Activated T-cell treated with anti-CD3 and anti-CD28 coated beads, Interleukin-2, amount 50 U/mL, for 4 hours (primary cell): Measurements from ENCODE around the gene ARHGAP24. TPM values are rescaled to one million over a fixed set of nuclear protein-coding genes. Genes with fewer than 3 reads are reported as not detected.
"Not testable (repeated sequence)": the region's sequence is repeated elsewhere in the genome, so short reads cannot be mapped to it uniquely, and the experiment has no call there.

ENCODE experiments used
- ATAC-seq, 2 donors: fragments of 200-7000 bp; cut with Tn5 transposase; one replicate each; pipeline ENCODE4 v1.10.0; 2021
- DNase-seq: peaks from one replicate; pipeline ENCODE4 v3.0.0-alpha.2; 2020
- H3K27me3 Mint-ChIP-seq: one replicate; pipeline ENCODE4 v1.8.0; 2021; ENCODE audit warnings: low read depth, mixed read lengths
- H3K36me3 Mint-ChIP-seq: one replicate; pipeline ENCODE4 v1.8.0; 2022; ENCODE audit warnings: mixed read lengths; ENCODE audit not compliant: insufficient read depth
- H3K4me1 Mint-ChIP-seq: one replicate; pipeline ENCODE4 v1.8.0; 2021; ENCODE audit warnings: low read depth, mixed read lengths
- H3K4me3 Mint-ChIP-seq: one replicate; pipeline ENCODE4 v1.8.0; 2021; ENCODE audit warnings: mild to moderate bottlenecking, moderate library complexity, mixed read lengths
- H3K9me3 Mint-ChIP-seq: one replicate; pipeline ENCODE4 v1.8.0; 2021; ENCODE audit warnings: mixed read lengths
- total RNA-seq, 3 donors: library from RNA; stranded (reverse); gene quantifications; one replicate each; pipeline ENCODE4 v1.2.1, GENCODE V29; 2021

The ARHGAP24 gene
- total RNA-seq, 3 donors from 2014 or later: 0.29 to 1.5 (median 0.46) TPM

- ATAC-seq: no peak
- Mint-ChIP-seq H3K4me1 (no peaks in the 10 kb centered on the region), H3K4me3 (no peak overlapping the region), H3K27me3 (no peaks in the 10 kb centered on the region), H3K9me3 (peaks cover 6% of the 10 kb centered on the region), H3K36me3 (no peaks in the 10 kb centered on the region)
- DNase-seq: no peak
These were observed 361.9 kb downstream of the ARHGAP24 start for GRCh38 chr4:85836588-85837438.

DNA sequence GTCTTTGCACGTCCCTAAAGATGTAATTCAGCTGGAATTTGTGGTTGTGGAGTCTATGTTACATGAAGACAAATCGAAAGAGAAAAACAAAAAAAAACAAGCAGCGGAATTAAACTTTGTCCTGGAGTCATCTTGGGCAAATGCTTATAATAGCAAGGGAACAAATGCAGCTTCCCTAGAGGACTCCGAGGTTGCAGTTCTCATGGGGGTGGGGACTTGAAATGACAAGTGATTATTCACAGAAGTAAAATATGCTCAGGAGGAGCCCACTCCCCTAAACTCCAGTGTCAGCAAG is 362.4 kb downstream of the ARHGAP24 start:
- ATAC-seq: no peak
- H3K4me3 Mint-ChIP-seq: no peak overlapping the region
- H3K27me3 Mint-ChIP-seq: no peaks in the 10 kb centered on the region
- H3K4me1 Mint-ChIP-seq: no peaks in the 10 kb centered on the region
- H3K36me3 Mint-ChIP-seq: no peaks in the 10 kb centered on the region
- DNase-seq: no peak
- peaks cover under 1% of the 10 kb centered on the region for H3K9me3 Mint-ChIP-seq

- not testable (repeated sequence) for ATAC-seq, DNase-seq, H3K4me3 Mint-ChIP-seq, H3K27me3 Mint-ChIP-seq, H3K36me3 Mint-ChIP-seq, H3K4me1 Mint-ChIP-seq, H3K9me3 Mint-ChIP-seq
These were observed 365.1 kb downstream of the ARHGAP24 start for GRCh38 chr4:85839981-85840451.

GRCh38 chr4:85842540-85842939 is 367.6 kb downstream of the ARHGAP24 start:
- Mint-ChIP-seq H3K36me3 (no peaks in the 10 kb centered on the region), H3K27me3 (no peaks in the 10 kb centered on the region), H3K4me1 (no peaks in the 10 kb centered on the region), H3K9me3 (peaks cover 3% of the 10 kb centered on the region), H3K4me3 (no peak overlapping the region)
- ATAC-seq: no peak
- no peak for DNase-seq

- not testable (repeated sequence) for ATAC-seq, H3K36me3 Mint-ChIP-seq, H3K4me3 Mint-ChIP-seq, H3K4me1 Mint-ChIP-seq, H3K9me3 Mint-ChIP-seq, DNase-seq, H3K27me3 Mint-ChIP-seq
These were observed 378.8 kb downstream of the ARHGAP24 start for GRCh38 chr4:85853740-85854139.

- no peaks in the 10 kb centered on the region for H3K27me3 Mint-ChIP-seq
- no peaks in the 10 kb centered on the region for H3K36me3 Mint-ChIP-seq
- no peak overlapping the region for H3K4me3 Mint-ChIP-seq
- ATAC-seq (no peak), DNase-seq (no peak)
- peaks cover 8% of the 10 kb centered on the region for H3K9me3 Mint-ChIP-seq
- H3K4me1 Mint-ChIP-seq: no peaks in the 10 kb centered on the region
These were observed 379.6 kb downstream of the ARHGAP24 start for GRCh38 chr4:85854546-85854945.

DNA sequence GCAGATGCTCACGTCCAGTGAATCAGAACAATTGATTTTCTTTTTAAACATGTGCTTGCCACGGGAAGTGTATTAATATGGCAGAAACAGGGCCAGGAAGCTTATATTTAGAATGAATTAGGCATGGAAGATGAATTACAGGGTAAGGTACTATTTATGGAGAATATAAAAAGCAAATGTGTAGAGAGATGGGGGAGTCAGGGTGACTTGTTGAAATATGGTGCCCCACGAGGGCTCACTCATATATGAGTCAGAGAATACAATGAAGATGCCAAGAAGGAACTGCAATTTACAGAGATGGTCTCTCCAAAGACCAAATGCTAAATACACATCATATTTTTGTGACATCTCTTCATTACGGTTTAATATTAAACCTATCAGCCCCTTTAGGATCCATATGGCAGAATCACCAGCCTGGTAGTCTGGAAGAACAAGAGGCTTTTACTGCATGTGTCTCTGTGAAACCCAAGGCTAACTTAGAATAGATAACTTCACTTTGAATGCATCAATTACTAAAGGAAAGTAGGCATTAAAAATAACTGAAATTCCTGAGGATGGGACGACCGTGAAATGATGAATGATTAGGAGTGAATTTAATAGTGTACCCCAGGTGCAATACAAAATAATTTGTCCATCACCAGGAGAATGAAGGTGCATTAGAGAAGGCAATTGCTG is 385.3 kb downstream of the ARHGAP24 start:
- no peaks in the 10 kb centered on the region for H3K36me3 Mint-ChIP-seq
- no peaks in the 10 kb centered on the region for H3K9me3 Mint-ChIP-seq
- ATAC-seq (no peak), DNase-seq (no peak)
- H3K27me3 Mint-ChIP-seq: no peaks in the 10 kb centered on the region
- no peak overlapping the region for H3K4me3 Mint-ChIP-seq
- no peaks in the 10 kb centered on the region for H3K4me1 Mint-ChIP-seq

DNA sequence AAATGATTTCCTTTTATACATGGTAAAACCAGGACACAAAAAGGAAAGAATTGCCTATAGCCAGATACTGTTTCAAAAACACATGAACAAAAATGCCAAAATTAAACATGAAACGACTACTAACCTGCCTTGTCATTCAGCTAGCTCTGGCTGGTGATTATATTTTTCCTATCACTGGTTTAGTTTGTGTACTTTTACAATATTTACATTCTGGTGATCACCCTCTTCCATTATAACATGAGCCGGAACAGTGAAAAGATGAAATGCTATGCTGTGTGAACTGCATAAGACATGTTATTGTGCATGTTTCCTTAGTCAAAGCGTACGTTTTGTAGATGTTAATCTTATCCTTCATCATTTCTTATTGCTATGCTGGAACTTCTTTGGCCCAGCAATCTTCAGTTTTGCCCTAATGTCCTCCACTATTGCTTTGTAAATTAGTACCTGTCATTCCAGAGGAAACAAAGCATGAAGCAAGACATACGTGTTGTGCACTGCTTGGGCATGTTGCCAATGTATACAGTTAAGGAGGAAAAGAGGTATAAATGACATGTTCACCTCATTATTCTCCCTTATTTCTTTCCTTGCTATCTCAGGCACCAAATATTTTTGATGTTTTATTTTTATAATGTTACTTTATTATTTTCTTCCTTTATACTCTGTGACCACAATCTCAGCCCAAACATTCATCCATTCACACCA is 386.3 kb downstream of the ARHGAP24 start:
- Mint-ChIP-seq H3K36me3 (no peaks in the 10 kb centered on the region), H3K4me3 (no peak overlapping the region), H3K27me3 (no peaks in the 10 kb centered on the region), H3K4me1 (no peaks in the 10 kb centered on the region), H3K9me3 (no peaks in the 10 kb centered on the region)
- DNase-seq: no peak
- no peak for ATAC-seq

DNA sequence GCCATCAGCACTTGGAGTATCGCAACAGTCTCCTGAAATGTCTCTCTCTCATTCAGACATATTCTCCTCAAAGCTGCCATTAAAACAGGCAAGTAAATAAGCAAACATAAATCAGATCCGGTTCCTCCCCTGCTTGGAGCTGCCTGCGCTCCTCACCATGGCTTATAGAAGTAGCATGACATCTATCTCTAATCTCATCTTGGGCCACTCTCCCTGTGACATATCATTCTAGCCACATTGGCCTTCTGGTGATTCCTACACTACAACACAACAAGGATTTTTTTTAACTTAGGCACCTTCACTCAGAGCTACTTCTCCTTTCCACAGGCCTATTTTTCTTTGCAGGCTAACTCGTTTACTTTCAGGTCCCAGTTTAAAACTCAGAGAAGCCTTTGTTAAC is 387.9 kb downstream of the ARHGAP24 start:
- DNase-seq: no peak
- Mint-ChIP-seq H3K4me3 (no peak overlapping the region), H3K27me3 (no peaks in the 10 kb centered on the region), H3K36me3 (no peaks in the 10 kb centered on the region), H3K9me3 (no peaks in the 10 kb centered on the region), H3K4me1 (no peaks in the 10 kb centered on the region)
- ATAC-seq: no peak

DNA sequence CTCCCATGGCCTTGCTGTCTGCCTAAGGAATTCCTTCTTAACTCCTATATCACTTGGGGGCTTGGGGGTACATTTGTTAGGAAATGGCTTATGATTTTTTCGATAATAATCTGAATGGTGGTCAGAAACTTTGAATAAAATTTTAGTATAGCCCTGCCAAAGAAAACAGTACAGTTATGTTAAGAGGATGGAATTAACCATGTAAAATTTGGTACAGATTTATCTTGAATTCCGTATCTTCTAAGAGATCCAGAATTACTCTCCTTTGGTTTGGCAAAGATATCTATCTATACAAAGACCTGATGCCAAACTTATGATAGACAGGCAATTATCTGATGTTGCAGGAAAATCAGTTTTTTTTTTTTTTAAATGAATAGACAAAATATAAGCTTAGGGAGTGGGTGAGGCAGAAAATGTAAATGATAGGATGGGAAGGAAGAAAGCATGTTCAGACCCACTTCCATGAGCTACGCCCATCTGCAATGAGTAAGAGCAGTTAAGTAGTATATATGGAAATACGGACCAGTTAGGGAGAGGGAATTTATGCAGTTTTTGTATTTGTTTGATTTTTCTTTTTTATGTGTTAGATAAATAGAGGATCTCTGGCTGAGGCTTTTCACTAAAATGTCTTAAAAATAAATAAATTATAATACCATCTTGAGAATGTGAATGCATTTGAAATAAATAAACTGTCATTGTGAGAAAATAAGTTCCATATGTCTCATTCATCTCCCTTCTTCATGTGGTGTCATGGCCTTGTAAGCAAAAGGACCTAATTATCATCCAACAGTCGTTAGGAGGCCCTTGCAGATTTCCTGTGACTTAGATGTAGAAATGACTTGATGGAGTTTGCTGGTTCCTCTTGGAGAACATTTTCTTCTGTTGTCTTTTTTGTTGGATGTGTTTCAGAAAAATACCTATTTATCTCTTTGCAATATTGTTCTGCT is 389.6 kb downstream of the ARHGAP24 start:
- no peak overlapping the region for H3K4me3 Mint-ChIP-seq
- H3K4me1 Mint-ChIP-seq: no peaks in the 10 kb centered on the region
- DNase-seq: no peak
- no peaks in the 10 kb centered on the region for H3K9me3 Mint-ChIP-seq
- no peak for ATAC-seq
- no peaks in the 10 kb centered on the region for H3K27me3 Mint-ChIP-seq
- no peaks in the 10 kb centered on the region for H3K36me3 Mint-ChIP-seq

- Mint-ChIP-seq H3K9me3 (no peaks in the 10 kb centered on the region), H3K4me3 (no peak overlapping the region), H3K36me3 (no peaks in the 10 kb centered on the region), H3K4me1 (no peaks in the 10 kb centered on the region), H3K27me3 (no peaks in the 10 kb centered on the region)
- ATAC-seq: no peak
- DNase-seq: no peak
These were observed 390.3 kb downstream of the ARHGAP24 start for GRCh38 chr4:85865256-85865655.

GRCh38 chr4:85866508-85866907 is 391.6 kb downstream of the ARHGAP24 start:
- Mint-ChIP-seq H3K36me3 (no peaks in the 10 kb centered on the region), H3K9me3 (no peaks in the 10 kb centered on the region), H3K4me1 (no peaks in the 10 kb centered on the region), H3K4me3 (no peak overlapping the region), H3K27me3 (no peaks in the 10 kb centered on the region)
- DNase-seq (no peak), ATAC-seq (no peak)

DNA sequence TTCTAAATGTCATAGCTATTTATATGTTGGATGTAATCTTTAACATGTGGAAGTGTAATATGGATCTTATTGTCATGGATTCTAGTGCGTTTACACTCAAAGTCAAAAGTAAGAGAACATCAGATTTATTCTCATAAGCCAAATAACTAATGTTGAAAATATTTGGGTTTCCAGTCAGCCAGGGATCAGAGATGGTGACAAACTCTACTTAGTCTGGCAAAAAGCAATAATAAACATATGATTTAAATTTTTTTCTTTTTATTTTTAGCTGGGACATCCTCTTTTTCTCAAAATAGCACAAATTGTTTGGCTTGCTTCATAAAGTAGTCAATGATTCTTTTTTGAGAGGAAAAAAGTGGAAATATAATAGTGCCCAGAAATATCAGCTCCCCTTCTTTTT is 392.3 kb downstream of the ARHGAP24 start:
- Mint-ChIP-seq H3K9me3 (no peaks in the 10 kb centered on the region), H3K36me3 (no peaks in the 10 kb centered on the region), H3K27me3 (no peaks in the 10 kb centered on the region), H3K4me3 (no peak overlapping the region), H3K4me1 (no peaks in the 10 kb centered on the region)
- no peak for DNase-seq
- ATAC-seq: no peak

DNA sequence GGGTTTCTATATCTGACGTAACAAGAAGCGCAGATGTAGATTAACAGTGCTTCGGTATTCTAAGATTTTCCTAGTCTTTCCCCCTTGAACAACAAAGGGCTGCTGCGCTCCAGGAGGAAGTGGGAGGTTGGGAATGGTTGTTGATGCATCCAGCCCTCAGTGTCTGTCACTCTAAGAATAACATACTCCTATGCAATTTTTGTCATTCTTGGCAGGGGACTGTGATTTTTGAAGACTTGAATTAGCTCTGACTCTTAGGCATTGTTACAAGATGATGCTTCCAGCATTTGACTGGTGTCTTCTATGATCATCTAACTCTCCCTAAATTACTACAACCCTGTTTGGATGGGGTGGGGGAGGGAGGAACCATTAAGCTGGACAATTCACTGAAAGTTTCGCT is 394.2 kb downstream of the ARHGAP24 start:
- DNase-seq (no peak), ATAC-seq (no peak)
- no peaks in the 10 kb centered on the region for H3K36me3 Mint-ChIP-seq
- H3K9me3 Mint-ChIP-seq: no peaks in the 10 kb centered on the region
- H3K27me3 Mint-ChIP-seq: no peaks in the 10 kb centered on the region
- H3K4me3 Mint-ChIP-seq: no peak overlapping the region
- H3K4me1 Mint-ChIP-seq: no peaks in the 10 kb centered on the region
